PC-9 (cell line): ENCODE data around the gene EPB41L2. TPM values are rescaled to one million over a fixed set of nuclear protein-coding genes. Genes with fewer than 3 reads are reported as not detected.

ENCODE experiments used
- BruUV-seq: library from RNA; stranded (reverse); fragments of 400-500 nt; replicated peaks from 2 replicates; lab custom pipeline; 2021; lab: Mats Ljungman, UMichigan
- CTCF ChIA-PET: fragments of 300-600 bp; sonication (Branson Sonifier 250); formaldehyde crosslinking; loops from one replicate; lab custom pipeline; 2022; ENCODE audit warnings: antibody characterized with exemption; lab: Charles Lee
- POLR2A ChIA-PET: fragments of 300-600 bp; sonication (Branson Sonifier 250); formaldehyde crosslinking; loops from one replicate; lab custom pipeline; 2022; ENCODE audit warnings: antibody characterized with exemption; ENCODE audit not compliant: unreplicated experiment; lab: Charles Lee
- DNase-seq, 2 experiments: peaks; one replicate each; pipeline versions ENCODE4 v3.0.0 to v3.0.0-alpha.2; 2015 to 2022; ENCODE audit warnings: mixed read lengths in 1 of 2
- H2AFZ ChIP-seq: fragments of 200-600 bp; sonication (generic); 2 replicates; pipeline ENCODE4 v1.8.1; 2017; ENCODE audit warnings: antibody characterized with exemption
- H3F3A ChIP-seq: fragments of 200-600 bp; sonication (generic); 2 replicates; pipeline ENCODE4 v1.8.1; 2017; ENCODE audit warnings: antibody characterized with exemption, mild to moderate bottlenecking, low read depth; ENCODE audit not compliant: insufficient read depth
- H3K27ac ChIP-seq: fragments of 200-600 bp; sonication (generic); 2 replicates; pipeline ENCODE4 v1.6.1; 2016; ENCODE audit warnings: mixed run types
- H3K27me3 ChIP-seq: fragments of 200-600 bp; sonication (generic); 2 replicates; pipeline ENCODE4 v1.6.1; 2016; ENCODE audit warnings: low read depth, mixed run types; ENCODE audit not compliant: insufficient read depth
- H3K36me3 ChIP-seq: fragments of 200-600 bp; sonication (generic); 2 replicates; pipeline ENCODE4 v1.6.1; 2016; ENCODE audit warnings: low read depth, mixed run types
- H3K4me1 ChIP-seq: fragments of 200-600 bp; sonication (generic); replicated peaks from 2 replicates; pipeline ENCODE4 v1.6.1; 2016; ENCODE audit warnings: mixed run types; ENCODE audit not compliant: insufficient read depth
- H3K4me2 ChIP-seq: fragments of 200-600 bp; sonication (generic); 2 replicates; pipeline ENCODE4 v1.6.1; 2017; ENCODE audit warnings: mixed run types
- H3K4me3 ChIP-seq: fragments of 200-600 bp; sonication (generic); 2 replicates; pipeline ENCODE4 v1.6.1; 2016; ENCODE audit warnings: mixed run types
- H3K79me2 ChIP-seq: fragments of 200-600 bp; sonication (generic); 2 replicates; pipeline ENCODE4 v1.6.1; 2017; ENCODE audit warnings: low read depth, mixed run types
- H3K9me2 ChIP-seq: fragments of 200-600 bp; sonication (generic); 2 replicates; pipeline ENCODE4 v1.8.1; 2017; ENCODE audit warnings: mild to moderate bottlenecking; ENCODE audit not compliant: insufficient read depth
- H3K9me3 ChIP-seq: fragments of 200-600 bp; sonication (generic); 2 replicates; pipeline ENCODE4 v1.8.1; 2016; ENCODE audit warnings: low read depth; ENCODE audit not compliant: insufficient read depth
- H4K20me1 ChIP-seq: fragments of 200-600 bp; sonication (generic); 2 replicates; pipeline ENCODE4 v1.8.1; 2017; ENCODE audit not compliant: insufficient read depth
- CTCF ChIP-seq: fragments of 200-600 bp; sonication (generic); conservative IDR thresholded peaks from 2 replicates; pipeline ENCODE4 v1.6.1; 2017; ENCODE audit warnings: mixed run types, antibody characterized with exemption, mild to moderate bottlenecking, moderate library complexity
- EZH2 ChIP-seq: fragments of 200-600 bp; sonication (generic); IDR thresholded peaks from 2 replicates; pipeline ENCODE4 v1.8.0; 2017; ENCODE audit warnings: antibody characterized with exemption, low read depth
- intact Hi-C: fragments of 100-400 bp; cut with micrococcal nuclease; formaldehyde crosslinking; loops from one replicate; pipeline ENCODE4 v1.10.0; 2022; ENCODE audit not compliant: unreplicated experiment
- total RNA-seq: library from RNA; stranded (reverse); gene quantifications from 2 replicates; pipeline ENCODE4 v1.2.3, GENCODE V29; 2021

EPB41L2 gene
- total RNA-seq, 1 experiment from 2014 or later = 67.4 TPM

DNA sequence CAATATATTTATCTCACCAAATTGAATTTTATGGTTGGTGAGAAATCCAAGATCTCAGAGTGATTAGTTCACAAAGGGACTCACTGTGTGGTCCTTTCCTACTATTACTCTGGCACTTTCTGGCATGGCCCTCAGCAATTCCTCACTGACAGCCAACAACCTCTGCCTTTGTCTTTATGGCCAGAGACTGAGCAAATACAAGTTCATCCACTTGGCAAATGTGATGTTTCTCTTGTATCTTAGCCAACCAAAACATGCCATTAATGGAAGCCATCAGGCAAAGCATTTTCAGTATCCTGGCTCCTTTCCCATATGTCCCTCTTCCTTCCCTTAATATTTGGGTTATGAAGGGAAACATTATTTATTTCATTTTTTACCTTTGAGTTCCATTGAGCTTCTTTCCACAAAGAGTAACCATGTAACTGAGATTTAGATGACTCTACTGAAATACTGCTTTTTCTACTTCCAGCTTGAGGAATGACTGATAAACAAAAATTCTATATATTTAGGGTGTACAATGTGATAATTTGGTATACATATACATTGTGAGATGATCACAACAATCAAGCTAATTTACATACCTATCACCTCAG is 266.6 kb downstream of the EPB41L2 start:
- CTCF ChIA-PET = no interaction called here

GRCh38 chr6:130794738-130795137 is 268.3 kb downstream of the EPB41L2 start:
- Histone ChIP-seq H3K4me1 (no peaks in the 10 kb centered on the region), H3K79me2 (no peaks in the 10 kb centered on the region), H3K27ac (no peak overlapping the region), H3K4me2 (no peak overlapping the region), H3K9me2 (no peaks in the 10 kb centered on the region), H3K36me3 (no peaks in the 10 kb centered on the region), H4K20me1 (no peaks in the 10 kb centered on the region), H2AFZ (no peak overlapping the region), H3K27me3 (no peaks in the 10 kb centered on the region), H3K9me3 (no peaks in the 10 kb centered on the region), H3K4me3 (no peak overlapping the region), H3F3A (no peaks in the 10 kb centered on the region)
- DNase-seq = no peak
- TF ChIP-seq EZH2 = no peak
- TF ChIP-seq CTCF = no peak
- POLR2A ChIA-PET = no interaction called here
- CTCF ChIA-PET = no interaction called here
- no TSS peak for BruUV-seq
- intact Hi-C loops = no loop called here

More for the DNA sequence above, 266.6 kb downstream of the EPB41L2 start:
- H3F3A ChIP-seq = no peaks in the 10 kb centered on the region
- BruUV-seq = no TSS peak
- H2AFZ ChIP-seq = no peak overlapping the region
- H3K27me3 ChIP-seq = no peaks in the 10 kb centered on the region
- intact Hi-C loops = no loop called here
- H3K4me3 ChIP-seq = no peak overlapping the region
- H3K4me1 ChIP-seq = no peaks in the 10 kb centered on the region
- H3K36me3 ChIP-seq = no peaks in the 10 kb centered on the region
- H4K20me1 ChIP-seq = no peaks in the 10 kb centered on the region
- DNase-seq = peak in 1 of 2 experiments; percentile 29
- H3K79me2 ChIP-seq = no peaks in the 10 kb centered on the region
- no peaks in the 10 kb centered on the region for H3K9me3 ChIP-seq
- H3K27ac ChIP-seq = no peak overlapping the region
- no peaks in the 10 kb centered on the region for H3K9me2 ChIP-seq
- no peak overlapping the region for H3K4me2 ChIP-seq
- POLR2A ChIA-PET = no interaction called here
- no peak for TF ChIP-seq CTCF
- TF ChIP-seq EZH2 = no peak

GRCh38 chr6:130794010-130794697 is 268.9 kb downstream of the EPB41L2 start:
- Histone ChIP-seq H3K4me2 (no peak overlapping the region), H3K27ac (no peak overlapping the region), H2AFZ (no peak overlapping the region), H3K9me2 (no peaks in the 10 kb centered on the region), H3K27me3 (no peaks in the 10 kb centered on the region), H3K4me3 (no peak overlapping the region), H4K20me1 (no peaks in the 10 kb centered on the region), H3K9me3 (no peaks in the 10 kb centered on the region), H3K4me1 (no peaks in the 10 kb centered on the region), H3F3A (no peaks in the 10 kb centered on the region), H3K79me2 (no peaks in the 10 kb centered on the region), H3K36me3 (no peaks in the 10 kb centered on the region)
- no peak for DNase-seq
- intact Hi-C loops = no loop called here
- TF ChIP-seq CTCF (no peak), EZH2 (no peak)
- POLR2A ChIA-PET = no interaction called here
- CTCF ChIA-PET = no interaction called here
- BruUV-seq = no TSS peak

Other genes starting within 250 kb of the EPB41L2 start
- not detected in 2 replicates for gene SMLR1, start 235.8 kb downstream of the EPB41L2 start, total RNA-seq
- 3.8 and 4.5 TPM in 2 replicates for gene AKAP7, start 72.2 kb upstream of the EPB41L2 start, total RNA-seq